Measurements from ENCODE around the gene LRRK1.
A peak's percentile ranks its signal among the peaks of the same experiment; 100 is the strongest.

The LRRK1 gene

DNA sequence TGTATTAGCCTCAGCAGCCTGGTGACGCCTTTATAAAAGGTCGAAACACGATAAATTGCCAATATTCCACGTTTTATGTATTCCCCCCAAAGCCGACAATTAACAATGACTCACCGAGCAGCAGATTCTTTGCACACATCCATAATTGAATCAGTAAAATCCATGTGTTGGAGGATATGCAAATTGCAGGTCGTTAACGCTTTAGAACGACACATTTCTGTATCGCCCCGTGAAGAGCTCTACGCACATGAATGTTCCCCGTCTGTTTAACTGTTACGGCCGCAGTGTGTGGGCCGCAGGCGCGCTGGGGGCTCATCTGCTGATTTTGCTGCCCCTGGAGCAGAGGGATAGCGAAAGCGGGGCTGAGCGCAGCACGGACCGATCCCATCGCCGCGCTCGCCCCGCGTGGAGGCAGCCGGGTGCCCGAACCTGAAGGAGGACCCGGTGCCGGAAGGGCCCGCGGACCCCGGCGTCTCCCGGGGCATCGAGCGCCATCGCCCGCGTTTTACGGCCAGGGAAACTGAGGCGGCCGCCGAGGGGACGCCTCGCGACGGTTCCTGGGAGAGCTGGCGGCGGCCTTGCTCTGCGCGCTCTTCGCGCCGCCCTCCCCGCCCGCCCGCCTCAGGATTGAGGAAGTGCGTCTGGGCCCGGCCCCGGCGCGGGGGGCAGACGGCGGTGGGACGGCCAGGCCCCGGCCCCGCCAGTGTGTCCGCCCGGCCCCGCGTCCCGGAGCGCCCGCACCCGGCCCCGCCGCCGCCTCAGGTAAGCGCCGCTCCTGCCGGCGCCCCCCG is at the start of gene LRRK1:
Gene LRRK1 (plus strand): TSS at position 668 of the 791 bp plus-strand sequence. CDS start 5,276 bp downstream, outside the sequence.
- DNase-seq = peak in 6 of 42 donors; percentile 6 to 35 (median 26)
- intact Hi-C loops (cut with DNase I) = loop anchor here (10.0 kb wide), 1 partner anchor 86 kb away; no protein-coding TSS in a partner anchor

DNA sequence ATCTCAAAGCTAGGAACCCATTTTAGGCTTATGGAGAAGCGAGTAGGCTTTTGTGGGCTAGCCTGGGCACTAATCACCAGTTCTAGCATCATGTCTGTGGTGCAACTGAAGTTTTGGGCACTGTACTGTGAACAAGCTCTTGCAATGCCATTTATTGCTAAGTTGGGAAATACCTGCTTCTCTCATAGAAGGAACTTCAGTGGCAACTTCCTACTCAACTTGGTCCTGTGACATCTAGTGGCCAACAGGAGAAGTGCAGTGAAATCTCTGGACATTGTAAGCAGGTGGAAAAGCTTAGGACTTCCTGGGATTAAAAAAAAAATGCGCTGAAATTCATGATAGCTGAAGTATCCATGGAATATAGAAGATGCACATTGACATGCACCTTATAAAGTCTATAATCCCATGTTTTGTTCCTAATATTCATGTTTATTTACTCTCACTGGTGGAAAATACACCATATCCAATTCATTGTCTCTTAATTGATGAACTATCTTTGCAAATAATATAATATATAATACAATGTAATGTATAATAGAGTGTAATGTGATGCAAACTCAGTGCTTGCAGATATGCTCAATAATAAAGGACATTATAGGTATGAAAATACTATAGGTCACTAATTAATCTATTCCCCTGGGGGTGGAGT is 46.0 kb upstream of the LRRK1 start:
- DNase-seq = peak in 39 of 42 donors; percentile 29 to 92 (median 74)
- intact Hi-C loops (cut with DNase I) = loop anchor here (10.0 kb wide), 1 partner anchor 248 kb away; no protein-coding TSS in a partner anchor

GRCh38 chr15:100875495-100875894 is 43.7 kb upstream of the LRRK1 start:
- no peak for DNase-seq
- intact Hi-C loops (cut with DNase I) = loop anchor here (10.0 kb wide), 1 partner anchor 251 kb away; no protein-coding TSS in a partner anchor

DNA sequence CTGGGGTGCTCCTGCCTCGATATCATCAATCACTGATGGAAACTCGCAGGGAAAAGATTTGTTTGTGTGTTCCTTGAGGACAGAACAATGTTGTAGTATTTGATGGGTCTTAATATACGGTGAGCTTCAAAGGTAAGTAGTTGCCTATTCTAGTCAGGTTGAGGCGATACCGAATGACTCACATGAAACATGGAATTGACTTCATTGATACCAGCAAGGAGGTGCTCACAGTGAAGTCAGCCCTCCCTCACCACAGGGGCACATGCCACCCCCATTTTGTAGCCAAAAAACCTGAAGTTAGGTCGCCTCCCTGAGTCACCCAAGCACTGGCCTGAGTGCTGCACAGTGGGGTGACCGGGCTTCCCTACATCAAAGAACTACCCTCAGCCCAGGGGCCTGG is 43.2 kb upstream of the LRRK1 start:
- intact Hi-C loops (cut with DNase I) = loop anchor here (10.0 kb wide), 1 partner anchor 251 kb away; no protein-coding TSS in a partner anchor

GRCh38 chr15:100877551-100877950 is 41.6 kb upstream of the LRRK1 start:
- intact Hi-C loops (cut with DNase I) = loop anchor here (10.0 kb wide), 1 partner anchor 253 kb away; no protein-coding TSS in a partner anchor

More for the DNA sequence above, 43.2 kb upstream of the LRRK1 start:
- no peak for DNase-seq

DNA sequence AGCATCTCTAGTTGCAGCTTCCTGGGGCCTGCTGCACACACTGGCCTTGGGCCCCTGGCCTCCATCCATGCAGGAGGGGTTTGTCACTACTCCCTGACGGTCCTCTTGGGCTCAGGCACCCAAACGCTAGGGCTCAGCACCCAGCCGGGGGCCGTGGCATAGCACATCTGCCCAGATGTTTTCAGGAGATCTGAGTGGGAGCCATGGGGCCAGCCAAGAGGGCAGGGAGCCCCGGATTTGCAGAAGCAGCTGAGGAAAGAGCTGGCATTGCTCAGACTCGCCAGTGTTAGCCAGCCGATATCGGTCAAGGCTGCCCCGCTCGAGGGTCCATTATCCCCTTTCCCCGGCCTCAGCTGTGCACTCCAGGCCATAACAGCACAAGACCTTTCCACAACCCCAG is 41.0 kb upstream of the LRRK1 start:
- intact Hi-C loops (cut with DNase I) = loop anchor here (10.0 kb wide), 1 partner anchor 253 kb away; no protein-coding TSS in a partner anchor
- DNase-seq = no peak

More at GRCh38 chr15:100877551-100877950, 41.6 kb upstream of the LRRK1 start:
- DNase-seq = no peak

GRCh38 chr15:100878648-100879047 is 40.5 kb upstream of the LRRK1 start:
- no peak for DNase-seq
- intact Hi-C loops (cut with DNase I) = loop anchor here (10.0 kb wide), 1 partner anchor 254 kb away; no protein-coding TSS in a partner anchor

GRCh38 chr15:100879061-100879463 is 40.1 kb upstream of the LRRK1 start:
- DNase-seq = no peak
- intact Hi-C loops (cut with DNase I) = loop anchor here (10.0 kb wide), 1 partner anchor 254 kb away; no protein-coding TSS in a partner anchor

DNA sequence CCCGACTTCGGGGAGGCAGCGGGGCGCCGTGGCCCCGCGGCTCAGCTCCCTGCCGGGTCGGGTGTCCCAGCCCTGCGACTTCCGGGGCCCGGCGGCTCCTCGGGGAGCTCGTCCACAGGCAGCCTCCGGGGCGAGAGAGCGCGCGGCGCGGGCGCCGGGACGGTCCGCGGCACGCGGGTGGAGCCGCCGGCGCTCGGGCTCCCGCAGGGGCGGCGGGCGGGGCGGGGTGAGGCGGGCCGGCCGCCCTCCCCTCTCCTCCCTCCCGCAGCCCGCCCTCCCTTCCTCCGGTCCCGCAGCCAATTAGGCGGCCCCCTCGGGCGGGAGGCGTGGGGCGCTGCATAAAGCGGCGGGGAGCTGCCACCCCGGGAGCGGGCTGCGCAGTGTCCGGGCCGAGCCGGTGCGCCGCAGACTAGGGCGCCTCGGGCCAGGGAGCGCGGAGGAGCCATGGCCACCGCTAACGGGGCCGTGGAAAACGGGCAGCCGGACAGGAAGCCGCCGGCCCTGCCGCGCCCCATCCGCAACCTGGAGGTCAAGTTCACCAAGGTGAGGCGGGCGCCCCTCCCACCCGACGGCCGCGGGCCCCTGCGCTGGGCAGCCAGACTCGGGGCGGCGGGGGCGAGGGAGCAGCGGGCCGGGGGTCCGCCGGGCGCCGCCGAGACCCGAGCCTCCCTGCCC is 39.6 kb upstream of the LRRK1 start, which contains the start of gene ALDH1A3:
Gene ALDH1A3 (plus strand): TSS at position 368 of the 675 bp plus-strand sequence. CDS start 77 bp downstream, at position 445.
- DNase-seq = peak in 4 of 42 donors; percentile 15 to 42 (median 28)
- intact Hi-C loops (cut with DNase I) = loop anchor here (10.0 kb wide), 1 partner anchor 255 kb away; no protein-coding TSS in a partner anchor

- intact Hi-C loops (cut with DNase I) = no loop called here
- DNase-seq = no peak
Observed at GRCh38 chr15:100880139-100880896, 38.8 kb upstream of the LRRK1 start.

- DNase-seq = no peak
- intact Hi-C loops (cut with DNase I) = no loop called here
Observed at GRCh38 chr15:100880897-100881242, 38.3 kb upstream of the LRRK1 start.

DNA sequence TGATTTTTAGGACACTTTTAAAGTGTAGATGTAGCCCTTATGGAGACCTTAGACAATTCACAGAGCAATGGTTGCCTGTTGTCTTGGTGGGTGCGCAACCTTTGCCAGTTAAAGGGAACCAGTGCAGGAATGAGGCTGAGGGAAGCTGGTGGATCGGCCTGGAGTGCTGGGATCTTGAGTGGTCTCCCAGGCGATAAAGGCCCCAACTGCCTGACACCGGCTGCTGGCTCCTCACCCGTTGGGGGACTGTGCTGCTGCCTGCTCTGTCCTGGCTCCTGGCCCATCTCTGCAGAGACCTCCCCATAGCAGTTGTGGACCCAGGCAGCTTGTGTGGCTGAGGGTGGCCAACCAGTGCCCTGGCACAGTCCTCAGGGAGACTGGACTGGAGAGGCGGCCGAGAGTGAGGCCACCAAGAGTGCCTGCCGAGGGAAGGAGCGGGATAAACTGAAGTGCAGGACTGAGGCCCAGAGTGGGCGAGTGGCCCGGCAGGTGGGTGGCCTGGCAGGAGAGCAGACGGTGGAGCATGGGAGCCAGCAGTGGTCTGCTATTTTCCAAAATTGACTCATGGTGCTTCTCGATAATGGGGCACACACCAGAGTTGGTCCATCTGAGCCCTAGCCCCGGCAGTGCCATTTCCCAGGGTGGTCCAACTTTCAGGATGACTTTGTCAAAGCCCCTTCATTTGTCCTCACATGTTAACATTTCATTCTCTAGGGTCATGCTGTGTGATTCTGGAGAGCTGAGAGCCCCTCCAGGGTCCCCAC is 37.4 kb upstream of the LRRK1 start:
- DNase-seq = no peak
- intact Hi-C loops (cut with DNase I) = no loop called here

DNA sequence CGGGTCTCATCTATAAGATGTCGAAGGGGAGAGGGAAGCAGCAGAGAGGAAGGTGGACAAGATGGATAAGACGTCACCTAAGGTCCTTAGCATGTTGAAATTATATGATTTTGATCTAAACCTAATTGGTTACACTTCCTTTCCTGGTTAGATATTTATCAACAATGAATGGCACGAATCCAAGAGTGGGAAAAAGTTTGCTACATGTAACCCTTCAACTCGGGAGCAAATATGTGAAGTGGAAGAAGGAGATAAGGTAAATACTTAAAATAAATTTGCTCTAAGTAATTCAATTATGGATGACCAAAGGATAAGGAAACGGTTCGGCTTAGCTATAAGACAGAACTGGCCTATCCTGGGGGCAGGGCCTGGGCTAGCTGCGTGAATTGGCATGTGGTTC is 34.0 kb upstream of the LRRK1 start:
- DNase-seq = no peak
- intact Hi-C loops (cut with DNase I) = no loop called here

DNA sequence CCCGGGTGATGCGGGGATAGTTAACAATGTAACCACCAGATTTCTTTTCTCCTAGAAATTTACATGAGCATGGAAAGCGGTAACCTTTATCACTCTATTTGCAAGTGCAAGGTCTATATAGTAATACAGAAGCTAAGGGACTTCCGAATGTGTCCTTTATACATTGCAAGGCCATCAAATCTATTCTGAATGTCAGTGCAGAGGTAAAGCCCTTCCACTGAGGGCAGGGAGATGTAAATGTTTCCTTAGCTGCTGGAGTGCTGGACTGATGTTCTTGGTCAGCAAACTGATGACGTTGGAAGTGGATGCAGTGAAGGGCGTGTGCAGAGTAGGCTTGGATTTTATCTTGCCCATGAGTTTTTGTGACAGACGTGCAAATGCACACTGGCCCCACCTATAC is 33.3 kb upstream of the LRRK1 start:
- no peak for DNase-seq
- intact Hi-C loops (cut with DNase I) = no loop called here

DNA sequence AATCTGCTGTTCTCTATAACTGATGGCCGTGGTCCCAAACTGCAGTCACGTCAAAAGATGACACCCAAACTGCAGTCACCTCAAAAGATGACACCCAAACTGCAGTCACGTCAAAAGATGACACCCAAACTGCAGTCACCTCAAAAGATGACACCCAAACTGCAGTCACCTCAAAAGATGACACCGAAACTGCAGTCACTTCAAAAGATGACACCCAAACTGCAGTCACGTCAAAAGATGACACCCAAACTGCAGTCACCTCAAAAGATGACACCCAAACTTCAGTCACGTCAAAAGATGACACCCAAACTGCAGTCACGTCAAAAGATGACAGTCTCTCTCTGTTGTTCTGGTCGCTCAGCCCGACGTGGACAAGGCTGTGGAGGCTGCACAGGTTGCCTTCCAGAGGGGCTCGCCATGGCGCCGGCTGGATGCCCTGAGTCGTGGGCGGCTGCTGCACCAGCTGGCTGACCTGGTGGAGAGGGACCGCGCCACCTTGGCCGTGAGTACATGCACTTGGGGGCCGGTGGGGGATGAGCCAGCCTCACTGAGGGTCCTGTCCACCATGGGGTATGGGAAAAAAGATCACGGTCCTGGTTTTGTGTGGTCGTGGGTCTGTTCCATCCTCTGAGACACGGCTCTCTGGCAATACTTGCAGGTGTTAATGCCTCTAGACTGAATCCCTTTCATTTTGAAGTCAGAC is 31.8 kb upstream of the LRRK1 start:
- DNase-seq = no peak
- intact Hi-C loops (cut with DNase I) = no loop called here

- no peak for DNase-seq
- intact Hi-C loops (cut with DNase I) = no loop called here
Observed at GRCh38 chr15:100889385-100890050, 29.6 kb upstream of the LRRK1 start.
